ENCODE measurements around the gene DMXL2.
A peak's percentile ranks its signal among the peaks of the same experiment; 100 is the strongest.

DMXL2 gene

DNA sequence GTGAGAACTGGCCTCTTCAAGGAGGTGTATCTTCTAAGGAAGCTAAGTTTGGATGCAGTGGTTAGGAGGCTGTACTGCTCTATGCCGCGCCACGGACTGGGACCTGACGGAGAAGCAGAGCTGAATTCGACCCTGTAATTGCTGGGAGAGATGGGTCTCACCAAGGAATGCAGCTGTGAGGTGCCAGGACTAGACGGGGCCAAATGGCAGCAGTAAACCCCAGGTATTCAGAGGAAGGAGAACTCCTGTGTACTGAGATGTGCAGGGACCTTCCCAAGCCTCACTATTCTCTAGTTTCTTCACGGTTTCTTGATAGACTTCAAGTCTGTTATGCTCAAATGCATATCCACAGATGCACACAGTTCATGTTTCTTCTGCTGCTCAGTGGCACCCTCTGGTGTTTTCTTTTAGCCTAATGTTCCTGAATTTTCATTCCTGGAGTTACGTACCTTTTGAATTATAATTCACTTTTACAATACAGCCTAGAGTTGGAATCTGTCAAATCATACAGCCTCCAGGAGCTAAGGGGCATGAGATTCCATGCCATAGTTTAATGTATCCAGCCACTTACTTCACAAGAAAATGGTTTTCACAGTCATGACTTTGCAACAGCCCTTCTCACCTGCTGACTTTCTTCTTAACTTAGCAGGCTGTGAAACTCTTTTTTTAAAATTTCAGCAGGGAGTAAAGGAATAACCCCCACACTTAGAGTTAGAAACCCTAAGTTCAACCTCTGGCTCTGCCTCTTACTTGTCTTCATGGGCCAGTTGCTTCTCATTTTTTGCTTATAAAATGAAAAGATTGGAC is 219.3 kb downstream of the DMXL2 start:
- DNase-seq (ENCODE audit: low read depth) = peak; percentile 66
- TF ChIP-seq, protein P1, sequence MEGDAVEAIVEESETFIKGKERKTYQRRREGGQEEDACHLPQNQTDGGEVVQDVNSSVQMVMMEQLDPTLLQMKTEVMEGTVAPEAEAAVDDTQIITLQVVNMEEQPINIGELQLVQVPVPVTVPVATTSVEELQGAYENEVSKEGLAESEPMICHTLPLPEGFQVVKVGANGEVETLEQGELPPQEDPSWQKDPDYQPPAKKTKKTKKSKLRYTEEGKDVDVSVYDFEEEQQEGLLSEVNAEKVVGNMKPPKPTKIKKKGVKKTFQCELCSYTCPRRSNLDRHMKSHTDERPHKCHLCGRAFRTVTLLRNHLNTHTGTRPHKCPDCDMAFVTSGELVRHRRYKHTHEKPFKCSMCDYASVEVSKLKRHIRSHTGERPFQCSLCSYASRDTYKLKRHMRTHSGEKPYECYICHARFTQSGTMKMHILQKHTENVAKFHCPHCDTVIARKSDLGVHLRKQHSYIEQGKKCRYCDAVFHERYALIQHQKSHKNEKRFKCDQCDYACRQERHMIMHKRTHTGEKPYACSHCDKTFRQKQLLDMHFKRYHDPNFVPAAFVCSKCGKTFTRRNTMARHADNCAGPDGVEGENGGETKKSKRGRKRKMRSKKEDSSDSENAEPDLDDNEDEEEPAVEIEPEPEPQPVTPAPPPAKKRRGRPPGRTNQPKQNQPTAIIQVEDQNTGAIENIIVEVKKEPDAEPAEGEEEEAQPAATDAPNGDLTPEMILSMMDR (conservative IDR thresholded peaks at IDR 0.05; ENCODE audit: control insufficient read depth, insufficient read depth, low read depth, low read length) = peak; percentile 82
- no peak overlapping the region for H3K4me3 ChIP-seq (ENCODE audit: control insufficient read depth, low read depth, low read length)

GRCh38 chr15:51401872-51402517 is 220.6 kb downstream of the DMXL2 start:
- peak; percentile 51 for DNase-seq (ENCODE audit: low read depth)
- TF ChIP-seq, protein P1 (conservative IDR thresholded peaks at IDR 0.05; ENCODE audit: control insufficient read depth, insufficient read depth, low read depth, low read length) = peak; percentile 86
- no peak overlapping the region for H3K4me3 ChIP-seq (ENCODE audit: control insufficient read depth, low read depth, low read length)

DNA sequence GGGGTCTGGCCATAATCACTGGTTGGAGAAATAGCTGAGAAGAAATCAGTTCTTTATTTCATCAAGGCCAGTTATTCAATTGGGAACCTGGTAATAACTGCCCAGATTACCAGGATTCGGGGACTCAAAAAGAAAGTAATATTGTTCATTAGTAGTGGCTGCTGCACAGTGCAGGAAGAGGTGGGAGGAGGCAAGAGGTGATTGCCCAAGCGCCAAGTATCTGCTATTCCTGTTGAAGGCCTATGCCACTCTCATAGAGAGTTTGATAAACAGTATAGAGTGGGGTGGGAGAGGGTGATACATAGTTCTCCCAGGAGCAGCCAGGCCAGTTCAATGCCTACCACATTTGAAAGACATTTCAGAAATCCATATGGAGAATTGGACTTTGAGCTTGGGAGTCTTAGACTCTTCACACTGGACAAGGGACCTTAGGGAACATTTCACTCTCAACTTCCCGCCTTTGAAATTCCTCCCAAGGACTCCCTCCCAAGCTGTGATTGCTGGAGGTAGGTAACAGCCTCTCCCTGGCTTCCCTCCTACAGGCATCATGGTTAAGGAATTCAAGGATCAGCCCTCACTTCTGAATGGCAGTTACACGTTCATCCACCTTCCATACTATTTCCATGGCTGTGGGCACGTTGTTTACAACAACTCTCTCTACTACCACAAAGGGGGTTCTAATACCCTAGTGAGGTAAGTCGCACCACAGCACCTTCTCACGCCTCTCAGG is 221.4 kb downstream of the DMXL2 start:
- TF ChIP-seq, protein P1 (conservative IDR thresholded peaks at IDR 0.05; ENCODE audit: control insufficient read depth, insufficient read depth, low read depth, low read length) = no peak
- no peak overlapping the region for H3K4me3 ChIP-seq (ENCODE audit: control insufficient read depth, low read depth, low read length)
- DNase-seq (ENCODE audit: low read depth) = no peak

DNA sequence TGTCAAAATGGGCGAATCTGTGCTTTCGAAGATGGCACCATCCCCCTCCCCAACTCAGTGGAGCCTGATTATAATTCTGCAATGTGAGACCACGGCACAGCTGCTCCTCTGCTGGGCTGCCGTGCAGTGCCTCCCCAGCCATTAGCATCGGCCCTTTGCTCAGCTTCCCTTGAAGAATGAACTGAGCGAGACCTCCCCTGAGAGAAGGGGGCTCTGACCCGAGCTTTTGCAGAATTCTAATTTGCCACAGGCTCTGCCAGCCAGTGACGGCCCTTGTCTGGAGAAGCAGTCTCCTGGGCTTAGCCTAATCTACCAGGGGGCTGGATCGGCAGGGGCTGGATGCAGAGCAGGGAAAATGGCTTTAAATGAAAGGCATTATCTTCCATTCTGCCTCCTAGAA is 223.9 kb downstream of the DMXL2 start:
- no peak for DNase-seq (ENCODE audit: low read depth)
- H3K4me3 ChIP-seq (ENCODE audit: control insufficient read depth, low read depth, low read length) = no peak overlapping the region
- TF ChIP-seq, protein P1 (conservative IDR thresholded peaks at IDR 0.05; ENCODE audit: control insufficient read depth, insufficient read depth, low read depth, low read length) = no peak

All from fibroblast of mammary gland (primary cell).